ENCODE data around the gene BRCC3. TPM values are rescaled to one million over a fixed set of nuclear protein-coding genes. Genes with fewer than 3 reads are reported as not detected.
"Not testable (repeated sequence)": the region's sequence is repeated elsewhere in the genome, so short reads cannot be mapped to it uniquely, and the experiment has no call there.

Gene BRCC3
- total RNA-seq, 1 donor from 2014 or later: 10.0 TPM

GRCh38 chrX:155134255-155134654, 62.9 kb downstream of the BRCC3 start:
- no peak for DNase-seq (ENCODE audit: low read depth)
- Histone ChIP-seq H3K4me3 (ENCODE audit: low read depth, low read length) (no peak overlapping the region), H3K36me3 (ENCODE audit: control insufficient read depth, insufficient read depth, low read length) (no peaks in the 10 kb centered on the region), H3K27me3 (ENCODE audit: control insufficient read depth, insufficient read depth, low read length) (no peaks in the 10 kb centered on the region)
- TF ChIP-seq CTCF (IDR thresholded peaks at IDR 0.05; ENCODE audit: insufficient read depth, low read length, severe bottlenecking): no peak
- no peak for FAIRE-seq

GRCh38 chrX:155143959-155144548, 72.7 kb downstream of the BRCC3 start:
- H3K36me3 ChIP-seq (ENCODE audit: control insufficient read depth, insufficient read depth, low read length): no peaks in the 10 kb centered on the region
- no peak for FAIRE-seq
- no peaks in the 10 kb centered on the region for H3K27me3 ChIP-seq (ENCODE audit: control insufficient read depth, insufficient read depth, low read length)
- H3K4me3 ChIP-seq (ENCODE audit: low read depth, low read length): no peak overlapping the region
- no peak for TF ChIP-seq CTCF (IDR thresholded peaks at IDR 0.05; ENCODE audit: insufficient read depth, low read length, severe bottlenecking)
- DNase-seq (ENCODE audit: low read depth): no peak

GRCh38 chrX:155144926-155145325, 73.6 kb downstream of the BRCC3 start:
- Histone ChIP-seq H3K36me3 (ENCODE audit: control insufficient read depth, insufficient read depth, low read length) (no peaks in the 10 kb centered on the region), H3K4me3 (ENCODE audit: low read depth, low read length) (no peak overlapping the region), H3K27me3 (ENCODE audit: control insufficient read depth, insufficient read depth, low read length) (no peaks in the 10 kb centered on the region)
- peak; percentile 88 for DNase-seq (ENCODE audit: low read depth)
- FAIRE-seq: no peak
- no peak for TF ChIP-seq CTCF (IDR thresholded peaks at IDR 0.05; ENCODE audit: insufficient read depth, low read length, severe bottlenecking)

- peak; percentile 96 for FAIRE-seq
- H3K36me3 ChIP-seq (ENCODE audit: control insufficient read depth, insufficient read depth, low read length); H3K4me3 ChIP-seq (ENCODE audit: low read depth, low read length); DNase-seq (ENCODE audit: low read depth); H3K27me3 ChIP-seq (ENCODE audit: control insufficient read depth, insufficient read depth, low read length): not testable (repeated sequence)
Measured at GRCh38 chrX:155147612-155148011, 76.3 kb downstream of the BRCC3 start.

GRCh38 chrX:155148166-155148565, 76.9 kb downstream of the BRCC3 start:
- not testable (repeated sequence) for H3K27me3 ChIP-seq (ENCODE audit: control insufficient read depth, insufficient read depth, low read length); DNase-seq (ENCODE audit: low read depth); H3K36me3 ChIP-seq (ENCODE audit: control insufficient read depth, insufficient read depth, low read length); H3K4me3 ChIP-seq (ENCODE audit: low read depth, low read length)
- FAIRE-seq: peak; percentile 76

GRCh38 chrX:155148724-155149537, 77.6 kb downstream of the BRCC3 start:
- Histone ChIP-seq H3K36me3 (ENCODE audit: control insufficient read depth, insufficient read depth, low read length) (no peaks in the 10 kb centered on the region), H3K27me3 (ENCODE audit: control insufficient read depth, insufficient read depth, low read length) (no peaks in the 10 kb centered on the region), H3K4me3 (ENCODE audit: low read depth, low read length) (no peak overlapping the region)
- FAIRE-seq (peak; percentile 43), DNase-seq (ENCODE audit: low read depth) (no peak)
- TF ChIP-seq CTCF (IDR thresholded peaks at IDR 0.05; ENCODE audit: insufficient read depth, low read length, severe bottlenecking): peak; percentile 44
